ENCODE measurements around the gene ABCF2. TPM values are rescaled to one million over a fixed set of nuclear protein-coding genes. Genes with fewer than 3 reads are reported as not detected.

Gene ABCF2
- total RNA-seq, 2 experiments from 2014 or later, result 41.1 to 41.2 TPM

DNA sequence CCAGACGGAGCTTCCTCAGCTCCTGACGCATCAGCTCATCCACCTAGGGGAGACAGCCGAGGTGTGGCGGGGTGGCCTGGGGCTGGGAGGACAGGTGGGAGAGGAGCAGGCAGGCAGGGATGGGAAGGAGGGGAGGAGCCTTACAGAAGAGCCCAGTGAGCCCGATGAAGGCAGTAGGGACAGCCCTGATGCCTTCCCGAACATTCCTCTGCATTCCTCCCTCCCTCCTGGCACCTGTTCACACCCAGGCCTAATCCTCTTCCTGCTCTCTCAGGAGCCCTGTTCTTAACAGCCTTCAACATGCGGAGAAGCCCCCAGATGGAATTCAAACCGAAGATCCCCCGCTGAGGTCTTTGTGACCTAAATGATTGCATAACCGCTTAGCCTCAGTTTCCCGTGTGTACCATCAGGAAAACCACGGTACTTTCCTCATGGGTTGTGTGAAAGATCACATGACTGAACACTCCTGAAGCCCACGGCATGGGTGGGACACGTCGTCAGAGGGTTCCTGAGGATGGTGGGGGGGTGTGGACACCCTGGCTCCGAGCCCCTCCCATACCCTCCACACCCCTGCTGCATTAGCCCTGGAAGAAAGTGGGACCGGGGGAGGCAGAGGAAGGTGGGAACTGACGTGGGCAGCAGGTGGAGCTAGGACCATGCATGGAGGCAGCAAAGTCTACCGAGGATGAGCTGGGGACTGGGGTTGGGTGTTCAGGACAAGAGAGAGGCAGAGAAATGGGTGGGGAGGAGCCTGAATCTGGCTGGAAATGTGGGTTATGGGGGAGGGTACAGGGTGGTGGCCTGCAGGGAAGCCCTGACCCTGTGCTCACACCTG is 31.2 kb downstream of the ABCF2 start:
- H3K4me1 Mint-ChIP-seq (ENCODE audit: low read depth), result no peaks in the 10 kb centered on the region
- no peak overlapping the region for H3K4me3 Mint-ChIP-seq
- peaks cover 2% of the 10 kb centered on the region for H3K27me3 Mint-ChIP-seq
- ChIA-PET CTCF (no interaction called here), POLR2A (no interaction called here)
- H3K27ac Mint-ChIP-seq, result no peak overlapping the region
- H3K9me3 Mint-ChIP-seq, result no peaks in the 10 kb centered on the region
- intact Hi-C loops (cut with micrococcal nuclease), result no loop called here
- no peak for DNase-seq
- H3K36me3 Mint-ChIP-seq, result no peaks in the 10 kb centered on the region

DNA sequence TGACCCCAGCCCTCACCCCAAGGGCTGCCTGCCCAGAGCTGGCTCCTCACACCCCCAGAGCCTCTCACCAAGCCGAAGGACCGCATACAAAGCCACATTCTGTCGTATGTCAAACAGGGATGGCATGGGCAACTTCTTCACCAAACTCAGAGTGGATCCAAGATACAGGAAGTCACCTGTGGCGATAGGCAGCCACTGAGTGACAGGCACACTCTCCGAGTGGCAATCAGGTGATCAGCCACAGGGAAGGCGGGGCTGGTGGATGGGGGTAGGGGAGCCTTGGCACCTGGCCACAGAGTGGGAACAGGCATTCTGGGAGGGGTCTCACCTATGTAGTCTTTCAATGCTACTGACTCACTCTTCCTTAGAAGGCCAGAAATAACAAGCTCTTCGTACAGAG is 32.8 kb downstream of the ABCF2 start:
- H3K27me3 Mint-ChIP-seq, result peaks cover 2% of the 10 kb centered on the region
- CTCF ChIA-PET, result interaction anchor here (1.3 kb wide), 1 partner anchor 70 kb away, joined by 3 read pairs; no protein-coding TSS in a partner anchor
- H3K9me3 Mint-ChIP-seq, result no peaks in the 10 kb centered on the region
- no peak overlapping the region for H3K4me3 Mint-ChIP-seq
- no peak overlapping the region for H3K27ac Mint-ChIP-seq
- POLR2A ChIA-PET, result no interaction called here
- intact Hi-C loops (cut with micrococcal nuclease), result no loop called here
- H3K4me1 Mint-ChIP-seq (ENCODE audit: low read depth), result no peaks in the 10 kb centered on the region
- H3K36me3 Mint-ChIP-seq, result no peaks in the 10 kb centered on the region
- DNase-seq, result no peak

GRCh38 chr7:151193203-151193978 is 33.6 kb downstream of the ABCF2 start:
- ChIA-PET CTCF (no interaction called here), POLR2A (no interaction called here)
- Mint-ChIP-seq H3K4me1 (ENCODE audit: low read depth) (no peaks in the 10 kb centered on the region), H3K27me3 (peaks cover 2% of the 10 kb centered on the region), H3K4me3 (no peak overlapping the region), H3K36me3 (no peaks in the 10 kb centered on the region), H3K27ac (no peak overlapping the region), H3K9me3 (no peaks in the 10 kb centered on the region)
- intact Hi-C loops (cut with micrococcal nuclease), result no loop called here
- no peak for DNase-seq

GRCh38 chr7:151192002-151192539 is 34.9 kb downstream of the ABCF2 start:
- CTCF ChIA-PET, result no interaction called here
- Mint-ChIP-seq H3K27me3 (peaks cover 2% of the 10 kb centered on the region), H3K36me3 (no peaks in the 10 kb centered on the region)

GRCh38 chr7:151191544-151191943 is 35.5 kb downstream of the ABCF2 start:
- H3K4me1 Mint-ChIP-seq (ENCODE audit: low read depth), result no peaks in the 10 kb centered on the region
- DNase-seq, result no peak
- no peak overlapping the region for H3K27ac Mint-ChIP-seq
- no peak overlapping the region for H3K4me3 Mint-ChIP-seq
- intact Hi-C loops (cut with micrococcal nuclease), result no loop called here
- POLR2A ChIA-PET, result interaction anchor here (0.6 kb wide), 1 partner anchor 88 kb away, joined by 4 read pairs; no protein-coding TSS in a partner anchor
- H3K27me3 Mint-ChIP-seq, result peaks cover 2% of the 10 kb centered on the region
- CTCF ChIA-PET, result no interaction called here
- H3K9me3 Mint-ChIP-seq, result no peaks in the 10 kb centered on the region
- no peaks in the 10 kb centered on the region for H3K36me3 Mint-ChIP-seq

More at GRCh38 chr7:151192002-151192539, 34.9 kb downstream of the ABCF2 start:
- no peak for DNase-seq
- Mint-ChIP-seq H3K4me3 (no peak overlapping the region), H3K27ac (no peak overlapping the region), H3K4me1 (ENCODE audit: low read depth) (no peaks in the 10 kb centered on the region), H3K9me3 (no peaks in the 10 kb centered on the region)
- intact Hi-C loops (cut with micrococcal nuclease), result no loop called here
- POLR2A ChIA-PET, result interaction anchor here (0.6 kb wide), 1 partner anchor 87 kb away, joined by 4 read pairs; no protein-coding TSS in a partner anchor

DNA sequence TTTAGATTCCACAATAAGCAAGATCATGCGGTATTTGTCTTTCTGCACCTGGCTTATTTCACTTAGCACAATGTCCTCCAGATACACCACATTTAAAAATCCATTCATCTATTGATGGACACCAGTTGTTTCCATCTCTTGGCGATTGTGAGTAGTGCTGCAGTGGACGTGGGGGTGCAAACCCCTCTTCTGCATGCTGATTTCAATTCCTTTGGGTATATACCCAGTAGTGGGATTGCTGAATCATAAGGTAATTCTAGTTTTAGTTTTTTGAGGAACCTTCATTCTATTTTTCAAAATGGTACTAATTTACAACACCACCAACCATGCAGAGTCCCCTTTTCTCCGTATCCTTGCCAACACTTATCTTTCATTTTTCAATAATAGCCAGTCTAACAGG is 38.0 kb downstream of the ABCF2 start:
- intact Hi-C loops (cut with micrococcal nuclease), result no loop called here
- CTCF ChIA-PET, result no interaction called here
- H3K27ac Mint-ChIP-seq, result no peak overlapping the region
- no peaks in the 10 kb centered on the region for H3K27me3 Mint-ChIP-seq
- H3K36me3 Mint-ChIP-seq, result no peaks in the 10 kb centered on the region
- POLR2A ChIA-PET, result no interaction called here
- H3K4me3 Mint-ChIP-seq, result no peak overlapping the region
- no peak for DNase-seq
- no peaks in the 10 kb centered on the region for H3K9me3 Mint-ChIP-seq
- no peaks in the 10 kb centered on the region for H3K4me1 Mint-ChIP-seq (ENCODE audit: low read depth)

DNA sequence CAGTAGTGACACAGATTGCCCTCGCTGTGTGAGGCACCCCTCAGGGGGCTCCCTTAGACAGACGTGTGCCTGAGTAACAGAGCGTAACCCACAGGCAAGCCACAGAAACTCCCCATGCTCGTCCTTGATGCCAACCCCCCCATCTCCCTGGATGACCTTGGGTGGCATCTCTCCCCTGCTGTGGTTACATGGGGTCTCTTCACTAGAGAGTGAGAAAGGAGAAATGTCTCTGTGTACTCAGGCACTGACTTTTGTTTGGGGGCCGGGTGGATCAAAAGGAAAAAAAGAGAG is 38.8 kb downstream of the ABCF2 start:
- intact Hi-C loops (cut with micrococcal nuclease), result no loop called here
- CTCF ChIA-PET, result interaction anchor here (0.9 kb wide), 1 partner anchor 64 kb away, joined by 3 read pairs; no protein-coding TSS in a partner anchor
- H3K27me3 Mint-ChIP-seq, result no peaks in the 10 kb centered on the region
- no peaks in the 10 kb centered on the region for H3K9me3 Mint-ChIP-seq
- no peak overlapping the region for H3K4me3 Mint-ChIP-seq
- H3K27ac Mint-ChIP-seq, result no peak overlapping the region
- H3K36me3 Mint-ChIP-seq, result no peaks in the 10 kb centered on the region
- DNase-seq, result no peak
- H3K4me1 Mint-ChIP-seq (ENCODE audit: low read depth), result no peaks in the 10 kb centered on the region
- POLR2A ChIA-PET, result no interaction called here

- POLR2A ChIA-PET, result no interaction called here
- no peak for DNase-seq
- no peak overlapping the region for H3K4me3 Mint-ChIP-seq
- CTCF ChIA-PET, result interaction anchor here (0.9 kb wide), 1 partner anchor 64 kb away, joined by 3 read pairs; no protein-coding TSS in a partner anchor
- H3K27ac Mint-ChIP-seq, result no peak overlapping the region
- no peaks in the 10 kb centered on the region for H3K36me3 Mint-ChIP-seq
- H3K4me1 Mint-ChIP-seq (ENCODE audit: low read depth), result no peaks in the 10 kb centered on the region
- H3K9me3 Mint-ChIP-seq, result no peaks in the 10 kb centered on the region
- intact Hi-C loops (cut with micrococcal nuclease), result no loop called here
- no peaks in the 10 kb centered on the region for H3K27me3 Mint-ChIP-seq
Observed at GRCh38 chr7:151187409-151188251, 39.4 kb downstream of the ABCF2 start.

GRCh38 chr7:151186640-151187408 is 40.2 kb downstream of the ABCF2 start, which contains the start of gene ASB10:
TSS of gene ASB10 (minus strand) at chr7:151187250. CDS start at chr7:151187130, 120 bp downstream.
- intact Hi-C loops (cut with micrococcal nuclease), result no loop called here
- H3K9me3 Mint-ChIP-seq, result no peaks in the 10 kb centered on the region

GRCh38 chr7:151185762-151186639 is 41.0 kb downstream of the ABCF2 start:
- no peak for DNase-seq
- H3K27ac Mint-ChIP-seq, result no peak overlapping the region
- no peak overlapping the region for H3K4me3 Mint-ChIP-seq
- H3K4me1 Mint-ChIP-seq (ENCODE audit: low read depth), result no peaks in the 10 kb centered on the region
- ChIA-PET CTCF (no interaction called here), POLR2A (no interaction called here)
- intact Hi-C loops (cut with micrococcal nuclease), result no loop called here
- no peaks in the 10 kb centered on the region for H3K36me3 Mint-ChIP-seq
- H3K27me3 Mint-ChIP-seq, result peaks cover 3% of the 10 kb centered on the region
- no peaks in the 10 kb centered on the region for H3K9me3 Mint-ChIP-seq

More at GRCh38 chr7:151186640-151187408, 40.2 kb downstream of the ABCF2 start, which contains the start of gene ASB10:
- H3K36me3 Mint-ChIP-seq, result no peaks in the 10 kb centered on the region
- no peak for DNase-seq
- CTCF ChIA-PET, result no interaction called here
- no peaks in the 10 kb centered on the region for H3K4me1 Mint-ChIP-seq (ENCODE audit: low read depth)
- POLR2A ChIA-PET, result no interaction called here
- H3K27ac Mint-ChIP-seq, result no peak within 1 kb of the TSS
- H3K27me3 Mint-ChIP-seq, result peaks cover 3% of the 10 kb centered on the region
- H3K4me3 Mint-ChIP-seq, result no peak within 1 kb of the TSS
